NCI-H2171 treated with DMSO at 0.1 percent for 48 hours (cell line): ENCODE results near the gene RAP1GAP2.

Experiments
- DNase-seq: peaks from one replicate; lab custom pipeline; 2025; lab: John Stamatoyannopoulos, UW

Gene RAP1GAP2

GRCh38 chr17:2947588-2947950 is 151.3 kb downstream of the RAP1GAP2 start:
- no peak for DNase-seq

- DNase-seq: no peak
These were observed 151.8 kb downstream of the RAP1GAP2 start for GRCh38 chr17:2947996-2948550.

- DNase-seq: no peak
These were observed 152.7 kb downstream of the RAP1GAP2 start for GRCh38 chr17:2948721-2949468.

GRCh38 chr17:2949469-2950044 is 153.3 kb downstream of the RAP1GAP2 start:
- DNase-seq: no peak

GRCh38 chr17:2950846-2951245 is 154.6 kb downstream of the RAP1GAP2 start:
- no peak for DNase-seq

GRCh38 chr17:2952174-2952845 is 156.1 kb downstream of the RAP1GAP2 start:
- DNase-seq: no peak

- no peak for DNase-seq
These were observed 158.7 kb downstream of the RAP1GAP2 start for GRCh38 chr17:2954898-2955445.

- peak; percentile 32 for DNase-seq
These were observed 159.8 kb downstream of the RAP1GAP2 start for GRCh38 chr17:2955931-2956582.

- DNase-seq: no peak
These were observed 161.5 kb downstream of the RAP1GAP2 start for GRCh38 chr17:2957631-2958286.

- DNase-seq: no peak
These were observed 162.5 kb downstream of the RAP1GAP2 start for GRCh38 chr17:2958706-2959222.

- no peak for DNase-seq
These were observed 163.3 kb downstream of the RAP1GAP2 start for GRCh38 chr17:2959371-2960130.

GRCh38 chr17:2961446-2961845 is 165.2 kb downstream of the RAP1GAP2 start:
- DNase-seq: no peak

GRCh38 chr17:2962236-2962635 is 166.0 kb downstream of the RAP1GAP2 start:
- no peak for DNase-seq

GRCh38 chr17:2962729-2963128 is 166.5 kb downstream of the RAP1GAP2 start:
- DNase-seq: no peak

- no peak for DNase-seq
These were observed 167.2 kb downstream of the RAP1GAP2 start for GRCh38 chr17:2963332-2964027.

- DNase-seq: no peak
These were observed 167.8 kb downstream of the RAP1GAP2 start for GRCh38 chr17:2964028-2964356.

- no peak for DNase-seq
These were observed 168.1 kb downstream of the RAP1GAP2 start for GRCh38 chr17:2964370-2964769.

- DNase-seq: no peak
These were observed 168.6 kb downstream of the RAP1GAP2 start for GRCh38 chr17:2964831-2965230.

GRCh38 chr17:2965621-2966595 is 169.7 kb downstream of the RAP1GAP2 start:
- DNase-seq: no peak
